ENCODE data around the gene SNAP25. TPM values are rescaled to one million over a fixed set of nuclear protein-coding genes. Genes with fewer than 3 reads are reported as not detected.

Gene SNAP25
- total RNA-seq, 1 donor from 2014 or later, result 3.0 TPM

DNA sequence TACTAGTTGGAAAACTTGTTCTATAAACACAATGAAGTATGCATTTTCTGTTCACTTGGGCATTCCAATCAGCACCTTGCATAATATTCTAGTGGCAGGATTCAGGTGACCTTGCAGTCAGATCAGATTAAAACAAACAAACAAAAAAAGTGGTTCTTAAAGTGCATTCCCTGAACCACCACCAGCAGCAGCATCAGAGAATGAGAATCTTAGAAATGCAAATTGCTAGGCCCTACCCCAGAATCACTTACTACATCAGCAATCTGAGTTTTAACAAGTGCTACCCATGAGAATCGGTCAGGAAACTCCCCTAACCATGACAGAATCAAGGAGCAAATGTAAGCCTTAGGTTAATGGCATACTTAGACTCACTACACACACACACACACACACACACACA lies 41.7 kb downstream of the SNAP25 start:
- intact Hi-C loops (cut with micrococcal nuclease), result no loop called here
- Mint-ChIP-seq H3K27ac (no peak overlapping the region), H3K9me3 (no peaks in the 10 kb centered on the region), H3K27me3 (no peaks in the 10 kb centered on the region), H3K4me3 (no peak overlapping the region), H3K36me3 (ENCODE audit: low read depth) (no peaks in the 10 kb centered on the region), H3K4me1 (no peaks in the 10 kb centered on the region)
- DNase-seq, result no peak

DNA sequence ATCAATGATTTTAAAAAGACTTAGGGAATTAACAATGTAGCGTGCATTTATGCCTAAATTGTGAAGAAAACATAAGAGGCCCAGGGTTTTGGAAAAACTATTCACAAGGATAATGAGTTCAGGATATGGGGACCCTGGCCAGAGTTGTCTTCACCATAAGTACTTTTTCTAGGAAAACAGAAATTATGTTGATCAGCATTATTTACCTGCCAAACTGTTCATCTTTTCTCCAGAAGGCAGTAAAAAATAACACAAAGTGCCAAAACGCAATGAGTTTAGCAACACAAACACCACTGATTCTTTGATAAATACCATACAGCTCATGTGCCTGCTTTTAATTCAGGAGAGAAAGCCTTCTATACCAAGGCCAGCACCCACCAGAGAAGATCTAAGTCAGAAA lies 43.1 kb downstream of the SNAP25 start:
- H3K36me3 Mint-ChIP-seq (ENCODE audit: low read depth), result no peaks in the 10 kb centered on the region
- H3K27me3 Mint-ChIP-seq, result no peaks in the 10 kb centered on the region
- no peaks in the 10 kb centered on the region for H3K4me1 Mint-ChIP-seq
- intact Hi-C loops (cut with micrococcal nuclease), result no loop called here
- H3K4me3 Mint-ChIP-seq, result no peak overlapping the region
- H3K9me3 Mint-ChIP-seq, result no peaks in the 10 kb centered on the region
- no peak overlapping the region for H3K27ac Mint-ChIP-seq
- no peak for DNase-seq

DNA sequence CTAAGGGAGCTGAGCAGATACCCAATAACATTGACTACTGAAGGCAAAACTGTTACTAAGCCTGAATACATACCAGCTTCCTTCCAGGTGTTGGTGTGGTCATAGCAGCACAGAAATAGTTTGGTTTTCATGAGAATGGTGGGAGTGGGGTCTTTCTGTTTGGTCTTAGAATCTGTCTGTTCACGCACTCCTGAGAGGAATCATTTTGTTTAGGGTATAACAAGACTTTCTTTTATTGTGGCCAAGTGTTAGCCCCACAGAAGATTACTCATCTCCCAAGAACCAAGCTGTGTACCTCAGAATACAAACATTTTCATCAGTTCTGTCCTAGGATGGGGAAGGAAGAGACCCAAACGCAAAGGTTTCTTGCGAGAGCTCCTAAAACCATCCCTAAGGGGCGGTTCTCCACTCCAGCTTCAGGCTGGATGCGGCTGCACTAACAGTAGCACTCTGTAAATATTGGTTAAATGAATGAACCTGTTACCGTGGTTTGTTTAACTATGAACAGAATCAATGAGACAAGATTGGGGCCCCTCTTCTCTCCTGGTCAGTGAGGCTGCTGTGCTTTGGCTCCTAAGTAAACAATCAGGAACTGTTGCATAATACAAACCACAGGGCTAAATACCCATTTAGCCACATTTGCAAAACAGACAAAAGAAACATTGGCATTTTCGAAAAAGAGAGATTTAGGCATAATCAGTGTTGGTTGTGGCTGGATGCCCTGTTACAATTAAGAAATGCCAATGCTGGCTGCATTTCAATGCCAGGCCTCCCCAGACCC lies 44.9 kb downstream of the SNAP25 start:
- no peaks in the 10 kb centered on the region for H3K27me3 Mint-ChIP-seq

GRCh38 chr20:10264166-10264558 lies 45.5 kb downstream of the SNAP25 start:
- Mint-ChIP-seq H3K27me3 (no peaks in the 10 kb centered on the region), H3K27ac (no peak overlapping the region), H3K4me1 (no peaks in the 10 kb centered on the region), H3K9me3 (no peaks in the 10 kb centered on the region), H3K36me3 (ENCODE audit: low read depth) (no peaks in the 10 kb centered on the region), H3K4me3 (no peak overlapping the region)
- DNase-seq, result no peak
- intact Hi-C loops (cut with micrococcal nuclease), result no loop called here

More for the DNA sequence above, 44.9 kb downstream of the SNAP25 start:
- Mint-ChIP-seq H3K36me3 (ENCODE audit: low read depth) (no peaks in the 10 kb centered on the region), H3K4me1 (no peaks in the 10 kb centered on the region), H3K9me3 (no peaks in the 10 kb centered on the region), H3K27ac (no peak overlapping the region), H3K4me3 (no peak overlapping the region)
- intact Hi-C loops (cut with micrococcal nuclease), result no loop called here
- DNase-seq, result no peak

DNA sequence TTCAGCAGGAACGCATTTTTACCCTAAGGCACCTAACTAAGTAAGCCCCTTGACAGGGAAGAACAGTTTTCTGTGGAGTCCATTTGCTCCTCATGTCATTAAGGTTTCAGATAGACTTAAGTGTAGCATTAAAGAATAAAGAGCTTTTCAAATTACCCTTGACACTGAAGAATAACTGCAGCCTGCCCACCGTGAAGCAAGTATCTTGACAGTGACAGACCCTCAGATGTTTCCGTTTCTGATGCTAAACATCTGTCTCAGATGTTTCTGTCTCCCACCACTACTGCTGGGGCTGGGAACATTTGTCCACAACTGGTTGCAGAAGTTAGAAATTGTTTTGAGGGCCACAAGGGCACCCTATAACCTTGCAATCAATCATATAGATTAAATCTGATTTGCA lies 50.0 kb downstream of the SNAP25 start:
- Mint-ChIP-seq H3K4me3 (no peak overlapping the region), H3K27ac (no peak overlapping the region), H3K27me3 (no peaks in the 10 kb centered on the region), H3K4me1 (no peaks in the 10 kb centered on the region), H3K36me3 (ENCODE audit: low read depth) (no peaks in the 10 kb centered on the region), H3K9me3 (no peaks in the 10 kb centered on the region)
- no peak for DNase-seq
- intact Hi-C loops (cut with micrococcal nuclease), result no loop called here

- intact Hi-C loops (cut with micrococcal nuclease), result no loop called here
Observed at GRCh38 chr20:10270630-10271029, 52.0 kb downstream of the SNAP25 start.

GRCh38 chr20:10271494-10272219 lies 53.0 kb downstream of the SNAP25 start:
- no peak for DNase-seq
- no peaks in the 10 kb centered on the region for H3K36me3 Mint-ChIP-seq (ENCODE audit: low read depth)
- no peaks in the 10 kb centered on the region for H3K9me3 Mint-ChIP-seq
- no peaks in the 10 kb centered on the region for H3K4me1 Mint-ChIP-seq
- intact Hi-C loops (cut with micrococcal nuclease), result no loop called here
- H3K27ac Mint-ChIP-seq, result no peak overlapping the region
- H3K4me3 Mint-ChIP-seq, result no peak overlapping the region
- no peaks in the 10 kb centered on the region for H3K27me3 Mint-ChIP-seq

More at GRCh38 chr20:10270630-10271029, 52.0 kb downstream of the SNAP25 start:
- DNase-seq, result no peak
- H3K27me3 Mint-ChIP-seq, result no peaks in the 10 kb centered on the region
- no peak overlapping the region for H3K4me3 Mint-ChIP-seq
- H3K27ac Mint-ChIP-seq, result no peak overlapping the region
- H3K4me1 Mint-ChIP-seq, result no peaks in the 10 kb centered on the region
- no peaks in the 10 kb centered on the region for H3K36me3 Mint-ChIP-seq (ENCODE audit: low read depth)
- no peaks in the 10 kb centered on the region for H3K9me3 Mint-ChIP-seq

GRCh38 chr20:10276878-10277580 lies 58.4 kb downstream of the SNAP25 start:
- Mint-ChIP-seq H3K4me1 (no peaks in the 10 kb centered on the region), H3K4me3 (no peak overlapping the region), H3K27me3 (peaks cover 2% of the 10 kb centered on the region), H3K36me3 (ENCODE audit: low read depth) (no peaks in the 10 kb centered on the region), H3K9me3 (no peaks in the 10 kb centered on the region), H3K27ac (no peak overlapping the region)
- intact Hi-C loops (cut with micrococcal nuclease), result no loop called here
- no peak for DNase-seq

DNA sequence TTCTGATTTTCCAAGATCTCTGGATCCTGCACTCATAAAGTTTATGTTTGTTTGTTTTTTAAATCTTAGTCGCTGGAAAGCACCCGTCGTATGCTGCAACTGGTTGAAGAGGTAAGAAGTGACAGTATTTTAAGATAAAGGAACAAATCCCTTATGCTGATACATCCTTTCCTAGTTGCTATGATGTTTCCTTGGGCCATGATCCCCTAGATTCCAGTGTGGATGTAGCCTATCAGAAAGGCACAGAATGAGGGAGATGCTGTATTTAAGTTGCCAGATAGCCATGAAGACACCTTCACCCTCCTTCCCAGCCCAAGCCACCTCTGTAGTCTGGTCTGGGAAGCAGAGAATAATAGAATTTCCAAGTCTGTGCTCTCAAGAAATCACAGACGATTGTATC lies 59.0 kb downstream of the SNAP25 start:
- no peak overlapping the region for H3K4me3 Mint-ChIP-seq

DNA sequence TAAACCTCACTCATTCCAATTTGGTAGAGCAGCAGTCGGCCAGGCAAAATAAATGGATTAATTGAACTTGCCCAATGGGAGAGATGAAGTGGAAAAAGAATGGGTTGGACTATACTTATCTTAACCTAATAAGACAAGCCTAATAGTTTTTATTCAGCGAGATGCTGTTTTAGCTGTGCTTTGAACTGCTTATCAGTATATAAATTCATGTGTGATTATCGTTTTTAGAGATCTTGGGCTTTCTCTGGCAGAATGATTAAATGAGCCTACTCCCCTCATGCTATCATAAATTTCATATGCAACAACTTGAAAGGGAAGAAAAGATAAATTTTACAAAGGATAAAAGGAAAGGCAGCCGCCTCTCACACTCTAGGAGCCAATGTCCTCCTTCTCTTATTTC lies 59.8 kb downstream of the SNAP25 start:
- H3K36me3 Mint-ChIP-seq (ENCODE audit: low read depth), result no peaks in the 10 kb centered on the region
- no peak overlapping the region for H3K27ac Mint-ChIP-seq
- intact Hi-C loops (cut with micrococcal nuclease), result no loop called here
- H3K4me3 Mint-ChIP-seq, result no peak overlapping the region
- DNase-seq, result no peak
- no peaks in the 10 kb centered on the region for H3K4me1 Mint-ChIP-seq
- H3K27me3 Mint-ChIP-seq, result peaks cover 2% of the 10 kb centered on the region
- no peaks in the 10 kb centered on the region for H3K9me3 Mint-ChIP-seq

More for the DNA sequence above, 59.0 kb downstream of the SNAP25 start:
- intact Hi-C loops (cut with micrococcal nuclease), result no loop called here
- H3K27me3 Mint-ChIP-seq, result peaks cover 2% of the 10 kb centered on the region
- no peaks in the 10 kb centered on the region for H3K4me1 Mint-ChIP-seq
- H3K36me3 Mint-ChIP-seq (ENCODE audit: low read depth), result no peaks in the 10 kb centered on the region
- DNase-seq, result no peak
- no peak overlapping the region for H3K27ac Mint-ChIP-seq
- no peaks in the 10 kb centered on the region for H3K9me3 Mint-ChIP-seq

GRCh38 chr20:10280018-10280908 lies 61.6 kb downstream of the SNAP25 start:
- DNase-seq, result no peak
- intact Hi-C loops (cut with micrococcal nuclease), result no loop called here
- peaks cover 2% of the 10 kb centered on the region for H3K27me3 Mint-ChIP-seq
- no peak overlapping the region for H3K27ac Mint-ChIP-seq
- H3K4me3 Mint-ChIP-seq, result no peak overlapping the region
- no peaks in the 10 kb centered on the region for H3K36me3 Mint-ChIP-seq (ENCODE audit: low read depth)
- no peaks in the 10 kb centered on the region for H3K9me3 Mint-ChIP-seq
- H3K4me1 Mint-ChIP-seq, result no peaks in the 10 kb centered on the region

DNA sequence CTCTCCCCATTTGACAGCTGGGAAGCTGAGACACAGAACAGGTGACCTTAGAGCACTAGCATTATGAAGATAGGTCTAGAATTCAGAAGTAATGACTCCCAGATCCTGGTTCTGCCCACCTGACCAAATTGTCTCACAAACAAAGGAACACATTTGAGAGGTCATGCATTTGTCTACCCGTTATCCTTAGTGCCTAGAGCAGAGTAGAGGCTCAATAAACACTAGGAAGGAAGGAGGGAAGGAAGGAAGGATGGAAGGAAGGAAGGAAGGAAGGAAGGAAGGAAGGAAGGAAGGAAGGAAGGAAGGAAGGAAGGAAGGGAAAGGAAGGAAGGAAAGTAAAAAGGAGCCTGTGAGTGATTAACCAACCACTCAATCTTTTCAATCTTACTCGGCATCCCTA lies 63.3 kb downstream of the SNAP25 start:
- no peak overlapping the region for H3K4me3 Mint-ChIP-seq
- intact Hi-C loops (cut with micrococcal nuclease), result no loop called here
- DNase-seq, result no peak

GRCh38 chr20:10282979-10283456 lies 64.4 kb downstream of the SNAP25 start:
- no peak overlapping the region for H3K27ac Mint-ChIP-seq
- no peak overlapping the region for H3K4me3 Mint-ChIP-seq
- H3K36me3 Mint-ChIP-seq (ENCODE audit: low read depth), result no peaks in the 10 kb centered on the region
- H3K9me3 Mint-ChIP-seq, result no peaks in the 10 kb centered on the region
- intact Hi-C loops (cut with micrococcal nuclease), result no loop called here
- no peak for DNase-seq
- peaks cover 2% of the 10 kb centered on the region for H3K27me3 Mint-ChIP-seq
- H3K4me1 Mint-ChIP-seq, result no peaks in the 10 kb centered on the region

More for the DNA sequence above, 63.3 kb downstream of the SNAP25 start:
- Mint-ChIP-seq H3K9me3 (no peaks in the 10 kb centered on the region), H3K27me3 (peaks cover 2% of the 10 kb centered on the region), H3K36me3 (ENCODE audit: low read depth) (no peaks in the 10 kb centered on the region), H3K4me1 (no peaks in the 10 kb centered on the region), H3K27ac (no peak overlapping the region)

Measured in activated CD4-positive, alpha-beta T cell treated with anti-CD3 and anti-CD28 coated beads, Interleukin-2, amount 10 ng/mL, durations not matched to agents 24 days and 14 days (primary cell).